GM12878 (cell line): ENCODE measurements around the gene AIRE. TPM values are rescaled to one million over a fixed set of nuclear protein-coding genes. Genes with fewer than 3 reads are reported as not detected.

ENCODE experiments used
- ATAC-seq: fragments of 200-7000 bp; cut with Tn5 transposase; 3 replicates; pipeline ENCODE4 v1.9.1; 2020; ENCODE audit warnings: mild to moderate bottlenecking, moderate library complexity
- BruUV-seq: library from RNA; stranded (reverse); fragments of 400-500 nt; replicated peaks from 2 replicates; lab custom pipeline; 2021; lab: Mats Ljungman, UMichigan
- CTCF ChIA-PET: fragments of 300-600 bp; sonication (Branson Sonifier 250); formaldehyde crosslinking; extraction: SDS; loops from one replicate; lab custom pipeline; 2021; ENCODE audit warnings: inconsistent platforms; lab: Yijun Ruan, JAX
- POLR2A ChIA-PET: fragments of 350-600 bp; formaldehyde crosslinking; extraction: SDS; loops from one replicate; lab custom pipeline; 2021; ENCODE audit warnings: inconsistent platforms; lab: Charles Lee
- RAD21 ChIA-PET: fragments of 300-600 bp; sonication (Branson Sonifier 250); formaldehyde crosslinking; loops from one replicate; lab custom pipeline; 2023; ENCODE audit warnings: antibody characterized with exemption; ENCODE audit not compliant: unreplicated experiment; lab: Charles Lee
- SMC1A ChIA-PET: fragments of 300-600 bp; sonication (Branson Sonifier 250); formaldehyde crosslinking; loops from one replicate; lab custom pipeline; 2023; ENCODE audit not compliant: unreplicated experiment, uncharacterized antibody; lab: Charles Lee
- DNase-seq: peaks from one replicate; pipeline ENCODE4 v3.0.0-alpha.2; 2011; ENCODE audit warnings: low read depth, low spot score
- FAIRE-seq: peaks from 3 replicates; lab custom pipeline; 2011; peaks lifted over from hg19 to GRCh38; lab: Jason Lieb, UNC
- H2AFZ ChIP-seq: 2 replicates; pipeline ENCODE4 v1.6.0; 2011; ENCODE audit warnings: low read depth, low read length, control low read depth; ENCODE audit not compliant: control insufficient read depth
- H3K27ac ChIP-seq: 2 replicates; pipeline ENCODE4 v1.5.1; 2011; ENCODE audit warnings: control low read depth; ENCODE audit not compliant: control insufficient read depth, insufficient read depth
- H3K27me3 ChIP-seq, 2 experiments: replicated peaks in 1 of 2; 2 replicates each; pipeline versions ENCODE4 v1.6.0 to v1.6.1; 2011; ENCODE audit warnings: low read length in 1 of 2; ENCODE audit not compliant: control insufficient read depth in 2 of 2, insufficient read depth in 2 of 2
- H3K36me3 ChIP-seq, 2 experiments: 2 replicates each; pipeline ENCODE4 v1.5.1; 2011; ENCODE audit warnings: low read length in 1 of 2; ENCODE audit not compliant: control insufficient read depth in 2 of 2, insufficient read depth in 2 of 2
- H3K4me1 ChIP-seq: 2 replicates; pipeline ENCODE4 v1.6.1; 2011; ENCODE audit warnings: mild to moderate bottlenecking, low read length, moderate library complexity, mixed read lengths; ENCODE audit not compliant: control insufficient read depth, insufficient read depth
- H3K4me2 ChIP-seq: 2 replicates; pipeline ENCODE4 v1.6.0; 2011; ENCODE audit warnings: control low read depth; ENCODE audit not compliant: control insufficient read depth, insufficient read depth
- H3K4me3 ChIP-seq: fragments of 200-600 bp; sonication (generic); 2 replicates; pipeline ENCODE4 v1.5.1; 2016
- H3K79me2 ChIP-seq: 2 replicates; pipeline ENCODE4 v1.6.0; 2011; ENCODE audit warnings: low read length; ENCODE audit not compliant: control insufficient read depth, insufficient read depth
- H3K9ac ChIP-seq: 2 replicates; pipeline ENCODE4 v1.8.0; 2011; ENCODE audit warnings: low read length, control low read depth, mixed read lengths; ENCODE audit not compliant: control insufficient read depth, insufficient read depth
- H3K9me3 ChIP-seq: replicated peaks from 3 replicates; pipeline ENCODE4 v1.5.1; 2011; ENCODE audit warnings: mild to moderate bottlenecking, low read length; ENCODE audit not compliant: control insufficient read depth, insufficient read depth
- H4K20me1 ChIP-seq: 2 replicates; pipeline ENCODE4 v1.6.0; 2011; ENCODE audit not compliant: control insufficient read depth, insufficient read depth
- ATF7 ChIP-seq: fragments of 450-650 bp; IDR thresholded peaks from 2 replicates; pipeline ENCODE4 v1.6.1; 2016; ENCODE audit warnings: low read depth, mild to moderate bottlenecking
- BHLHE40 ChIP-seq, 2 experiments: fragments of 450-650 bp in 1 of 2; IDR thresholded peaks; 2 replicates each; pipeline ENCODE4 v1.6.1; 2011 to 2017; ENCODE audit warnings: low read depth in 2 of 2, borderline replicate concordance in 1 of 2, improper control_type of control experiment in 1 of 2, low read length in 1 of 2, mild to moderate bottlenecking in 1 of 2
- EED ChIP-seq: sonication (generic); IDR thresholded peaks from 2 replicates; pipeline ENCODE4 v1.6.1; 2016; ENCODE audit warnings: antibody characterized with exemption, low read depth
- EGR1 ChIP-seq, 2 experiments: IDR thresholded peaks; 1 replicate in 1 of 2; 2 replicates in 1 of 2; pipeline ENCODE4 v1.6.1; 2011 to 2012; ENCODE audit warnings: low read depth in 2 of 2, low read length in 2 of 2, borderline replicate concordance in 1 of 2, mild to moderate bottlenecking in 1 of 2, moderate library complexity in 1 of 2
- GATAD2B ChIP-seq: fragments of 450-650 bp; conservative IDR thresholded peaks from 2 replicates; pipeline ENCODE4 v1.6.1; 2017; ENCODE audit warnings: low read depth, mild to moderate bottlenecking, moderate library complexity
- IKZF1 ChIP-seq: fragments of 450-650 bp; conservative IDR thresholded peaks from 2 replicates; pipeline ENCODE4 v1.6.1; 2017; ENCODE audit warnings: antibody characterized with exemption, mild to moderate bottlenecking
- KLF5 ChIP-seq: fragments of 450-650 bp; IDR thresholded peaks from 2 replicates; pipeline ENCODE4 v1.6.1; 2014; ENCODE audit warnings: mild to moderate bottlenecking; ENCODE audit not compliant: partially characterized antibody
- MEF2B ChIP-seq: fragments of 450-650 bp; IDR thresholded peaks from 2 replicates; pipeline ENCODE4 v1.6.1; 2018; ENCODE audit warnings: mild to moderate bottlenecking, moderate library complexity; ENCODE audit not compliant: partially characterized antibody, poor library complexity, severe bottlenecking
- MXI1 ChIP-seq: fragments of 150-350 bp; IDR thresholded peaks from 2 replicates; pipeline ENCODE4 v1.6.1; 2011; ENCODE audit warnings: low read depth, mild to moderate bottlenecking, inconsistent platforms, low read length, improper control_type of control experiment
- NFYA ChIP-seq: IDR thresholded peaks from 2 replicates; pipeline ENCODE4 v1.6.1; 2011; ENCODE audit warnings: low read depth, mild to moderate bottlenecking, low read length, improper control_type of control experiment, borderline replicate concordance
- NR2F1 ChIP-seq: fragments of 450-650 bp; conservative IDR thresholded peaks from 2 replicates; pipeline ENCODE4 v1.6.1; 2017; ENCODE audit warnings: mild to moderate bottlenecking
- POLR2A ChIP-seq: IDR thresholded peaks from 2 replicates; pipeline ENCODE4 v1.6.1; 2011; ENCODE audit warnings: low read depth, mild to moderate bottlenecking, low read length
- RB1 ChIP-seq: fragments of 450-650 bp; formaldehyde crosslinking; IDR thresholded peaks from 2 replicates; pipeline ENCODE4 v1.6.1; 2017; ENCODE audit warnings: mild to moderate bottlenecking, borderline replicate concordance
- SIN3A ChIP-seq: IDR thresholded peaks from 2 replicates; pipeline ENCODE4 v1.6.1; 2012; ENCODE audit warnings: low read depth, low read length, improper control_type of control experiment
- SMAD5 ChIP-seq: IDR thresholded peaks from 2 replicates; pipeline ENCODE4 v1.6.1; 2016; ENCODE audit warnings: antibody characterized with exemption, low read depth
- ZNF207 ChIP-seq: fragments of 450-650 bp; IDR thresholded peaks from 2 replicates; pipeline ENCODE4 v1.6.1; 2014; ENCODE audit warnings: antibody characterized with exemption, mild to moderate bottlenecking, borderline replicate concordance
- ZNF384 ChIP-seq: IDR thresholded peaks from 2 replicates; pipeline ENCODE4 v1.6.1; 2012; ENCODE audit warnings: low read depth, mild to moderate bottlenecking, low read length, improper control_type of control experiment, borderline replicate concordance
- ZSCAN29 ChIP-seq: fragments of 450-650 bp; IDR thresholded peaks from 2 replicates; pipeline ENCODE4 v1.6.1; 2017; ENCODE audit warnings: mild to moderate bottlenecking, moderate library complexity
- WGBS: methylation state at CpG from one replicate; pipeline ENCODE4 v1.1.6; 2016; ENCODE audit warnings: low lambda C conversion rate; ENCODE audit not compliant: insufficient replicate concordance, insufficient coverage; ENCODE audit errors: missing lambda C conversion rate; 5-methylcytosine and 5-hydroxymethylcytosine counted together
- in situ Hi-C: fragments of 300-500 bp; cut with MboI; formaldehyde crosslinking; loops from 9 replicates; pipeline ENCODE4 v1.14.3; 2018; ENCODE audit warnings: mixed read lengths
- intact Hi-C: fragments of 100-400 bp; cut with micrococcal nuclease; formaldehyde crosslinking; loops from one replicate; pipeline ENCODE4 v1.14.2; 2022; ENCODE audit not compliant: unreplicated experiment
- polyA plus RNA-seq, 11 experiments: library from polyadenylated mRNA; depleted of rRNA in 4 of 11; unstranded in 6 of 11; stranded (reverse) in 5 of 11; fragments of >200 nt; fragmentation: Nextera tagmentation in 4 of 11; fragmentation: Illumina TruSeq in 1 of 11; extraction: Ambion mirVana in 4 of 11; extraction: Trizol in 1 of 11; gene quantifications; 1 replicate in 1 of 11; 2 replicates in 10 of 11; pipeline versions ENCODE4 v1.2.1 to v1.2.3, GENCODE V29; 2011 to 2016; ENCODE audit warnings: inconsistent platforms in 2 of 11, missing spikeins in 2 of 11, low read depth in 1 of 11
- total RNA-seq, 4 experiments: library from RNA; depleted of rRNA in 3 of 4; stranded (reverse); fragments of >200 nt in 3 of 4; fragmentation: Illumina TruSeq in 1 of 4; extraction: Trizol in 1 of 4; gene quantifications; 2 replicates each; pipeline versions ENCODE4 v1.2.1 to v1.2.3, GENCODE V29; 2013 to 2021
- TF ChIP-seq, protein P1 (sequence below): fragments of 450-650 bp; formaldehyde crosslinking; IDR thresholded peaks from 2 replicates; pipeline ENCODE4 v1.5.0; 2022; ENCODE audit warnings: mild to moderate bottlenecking, missing genetic modification characterization
- TF ChIP-seq, protein P2 (sequence below): IDR thresholded peaks from 2 replicates; pipeline ENCODE4 v1.6.1; 2012; ENCODE audit warnings: low read depth, low read length, improper control_type of control experiment

AIRE gene
- total and polyA plus RNA-seq, 10 of the 15 experiments (the other 5 are each of a cell fraction or from before 2014, with no cell fraction given): 0.05 to 0.10 TPM; not detected in 8

DNA sequence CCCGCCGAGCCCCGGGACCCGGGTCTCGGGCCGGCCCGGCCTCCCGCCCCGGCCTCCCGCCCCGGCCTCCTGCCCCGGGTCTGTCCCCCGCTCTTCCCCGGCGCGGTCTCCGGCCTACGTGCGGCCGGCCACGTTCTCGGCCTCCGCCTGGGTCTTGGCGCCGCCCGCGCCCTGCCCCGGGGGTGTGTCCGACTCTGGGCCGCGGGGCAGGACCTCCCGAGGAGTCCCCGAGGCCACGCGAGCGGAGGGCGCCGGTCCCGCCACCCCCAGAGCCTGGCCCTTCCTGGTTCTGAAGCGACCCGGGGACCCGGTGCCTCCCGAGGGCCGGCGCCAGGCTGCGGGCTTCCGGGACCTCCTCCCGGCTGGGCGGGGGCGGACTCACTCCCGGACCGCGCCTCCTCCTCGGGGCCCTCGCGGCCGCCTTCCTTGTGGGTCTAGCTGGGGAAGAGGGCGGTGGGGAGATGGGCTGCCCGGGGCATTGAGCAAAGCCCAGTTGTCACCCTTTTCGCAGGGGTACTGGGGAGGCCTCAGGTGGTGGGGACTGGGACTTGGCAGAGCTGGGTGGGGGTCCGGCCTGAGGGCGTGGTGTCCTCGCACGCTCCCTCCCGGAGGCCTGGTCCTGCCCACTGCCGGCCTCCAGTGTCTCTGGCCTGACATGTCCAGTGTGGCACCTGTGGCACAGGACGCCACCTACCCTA lies 14.7 kb downstream of the AIRE start:
- in situ Hi-C loops: no loop called here
- TF ChIP-seq SMAD5 (no peak), KLF5 (no peak), MXI1 (peak; percentile 38), GATAD2B (peak; percentile 65; the same call in 1 of the 2 replicates), NFYA (no peak), IKZF1 (0 out of 2 replicates have a peak, but pooled peaks have one; percentile 8), EGR1 (IDR thresholded peaks at IDR 0.05; ENCODE audit: borderline replicate concordance in 1 of 2, low read depth in 2 of 2, low read length in 2 of 2) (peak in 1 of 2 experiments; percentile 85; a peak in 2 of 3 replicates), ATF7 (no peak), MEF2B (no peak), POLR2A (peak; percentile 53), EED (no peak), ZNF207 (no peak; the same call in 1 of the 2 replicates), BHLHE40 (IDR thresholded peaks at IDR 0.05; ENCODE audit: borderline replicate concordance in 1 of 2, low read depth in 2 of 2, low read length in 1 of 2) (no peak), ZSCAN29 (no peak), NR2F1 (peak; percentile 72), SIN3A (0 out of 2 replicates have a peak, but pooled peaks have one; percentile 52), RB1 (no peak), ZNF384 (no peak)
- TF ChIP-seq, protein P1, sequence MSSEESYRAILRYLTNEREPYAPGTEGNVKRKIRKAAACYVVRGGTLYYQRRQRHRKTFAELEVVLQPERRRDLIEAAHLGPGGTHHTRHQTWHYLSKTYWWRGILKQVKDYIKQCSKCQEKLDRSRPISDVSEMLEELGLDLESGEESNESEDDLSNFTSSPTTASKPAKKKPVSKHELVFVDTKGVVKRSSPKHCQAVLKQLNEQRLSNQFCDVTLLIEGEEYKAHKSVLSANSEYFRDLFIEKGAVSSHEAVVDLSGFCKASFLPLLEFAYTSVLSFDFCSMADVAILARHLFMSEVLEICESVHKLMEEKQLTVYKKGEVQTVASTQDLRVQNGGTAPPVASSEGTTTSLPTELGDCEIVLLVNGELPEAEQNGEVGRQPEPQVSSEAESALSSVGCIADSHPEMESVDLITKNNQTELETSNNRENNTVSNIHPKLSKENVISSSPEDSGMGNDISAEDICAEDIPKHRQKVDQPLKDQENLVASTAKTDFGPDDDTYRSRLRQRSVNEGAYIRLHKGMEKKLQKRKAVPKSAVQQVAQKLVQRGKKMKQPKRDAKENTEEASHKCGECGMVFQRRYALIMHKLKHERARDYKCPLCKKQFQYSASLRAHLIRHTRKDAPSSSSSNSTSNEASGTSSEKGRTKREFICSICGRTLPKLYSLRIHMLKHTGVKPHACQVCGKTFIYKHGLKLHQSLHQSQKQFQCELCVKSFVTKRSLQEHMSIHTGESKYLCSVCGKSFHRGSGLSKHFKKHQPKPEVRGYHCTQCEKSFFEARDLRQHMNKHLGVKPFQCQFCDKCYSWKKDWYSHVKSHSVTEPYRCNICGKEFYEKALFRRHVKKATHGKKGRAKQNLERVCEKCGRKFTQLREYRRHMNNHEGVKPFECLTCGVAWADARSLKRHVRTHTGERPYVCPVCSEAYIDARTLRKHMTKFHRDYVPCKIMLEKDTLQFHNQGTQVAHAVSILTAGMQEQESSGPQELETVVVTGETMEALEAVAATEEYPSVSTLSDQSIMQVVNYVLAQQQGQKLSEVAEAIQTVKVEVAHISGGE (CRISPR knock-in tag): no peak
- TF ChIP-seq, protein P2, sequence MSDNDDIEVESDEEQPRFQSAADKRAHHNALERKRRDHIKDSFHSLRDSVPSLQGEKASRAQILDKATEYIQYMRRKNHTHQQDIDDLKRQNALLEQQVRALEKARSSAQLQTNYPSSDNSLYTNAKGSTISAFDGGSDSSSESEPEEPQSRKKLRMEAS: no peak

More for the DNA sequence above, 14.7 kb downstream of the AIRE start:
- Histone ChIP-seq H3K36me3 (no peaks in the 10 kb centered on the region; a peak in 1 of 4 replicates), H3K79me2 (peaks cover 58% of the 10 kb centered on the region), H3K4me1 (peaks cover 37% of the 10 kb centered on the region), H2AFZ (no peak overlapping the region), H3K27ac (peak overlapping the region; percentile 76), H4K20me1 (no peaks in the 10 kb centered on the region), H3K4me2 (peak overlapping the region; percentile 90), H3K9me3 (no peaks in the 10 kb centered on the region), H3K9ac (peak overlapping the region; percentile 86), H3K4me3 (peak overlapping the region; percentile 96), H3K27me3 (no peaks in the 10 kb centered on the region)
- CTCF ChIA-PET: interaction anchor here (0.6 to 1.0 kb wide), 4 partner anchors 32 to 493 kb away, joined by 3 read pairs; no protein-coding TSS in a partner anchor
- no peak for FAIRE-seq
- WGBS: under 1% methylated on average over 40 of the region's 67 CpGs
- no peak for DNase-seq
- peak; percentile 37 for ATAC-seq
- RAD21 ChIA-PET: no interaction called here
- intact Hi-C loops: no loop called here
- SMC1A ChIA-PET: no interaction called here
- POLR2A ChIA-PET: interaction anchor here (0.9 to 1.0 kb wide), 2 partner anchors 38 to 39 kb away, joined by 3 read pairs; partner anchors contain the start of gene CFAP410
- BruUV-seq: no TSS peak
